Nephron progenitor cell (in vitro differentiated cells): ENCODE data around the gene CDH22.

ENCODE experiments used
- DNase-seq: peaks from one replicate; pipeline ENCODE4 v3.0.0; 2021
- H3K27ac Mint-ChIP-seq: 2 replicates; pipeline ENCODE4 v1.8.0; 2021; ENCODE audit warnings: mild to moderate bottlenecking, moderate library complexity, mixed read lengths
- H3K27me3 Mint-ChIP-seq: 2 replicates; pipeline ENCODE4 v1.8.0; 2021; ENCODE audit warnings: mild to moderate bottlenecking, low read depth, mixed read lengths; ENCODE audit not compliant: poor library complexity
- H3K36me3 Mint-ChIP-seq: 2 replicates; pipeline ENCODE4 v1.8.0; 2021; ENCODE audit warnings: low read depth, mixed read lengths
- H3K4me1 Mint-ChIP-seq: 2 replicates; pipeline ENCODE4 v1.8.0; 2021; ENCODE audit warnings: mixed read lengths
- H3K4me3 Mint-ChIP-seq: 2 replicates; pipeline ENCODE4 v1.8.0; 2021; ENCODE audit warnings: mild to moderate bottlenecking, moderate library complexity, mixed read lengths
- H3K9me3 Mint-ChIP-seq: 2 replicates; pipeline ENCODE4 v1.8.0; 2021; ENCODE audit warnings: mild to moderate bottlenecking, moderate library complexity, mixed read lengths
- CTCF ChIP-seq: fragments of 200-600 bp; sonication (generic); IDR thresholded peaks from 2 replicates; pipeline ENCODE4 v1.5.0; 2021; ENCODE audit warnings: antibody characterized with exemption

The CDH22 gene

GRCh38 chr20:46126440-46127056 is 181.8 kb downstream of the CDH22 start:
- no peak overlapping the region for H3K27ac Mint-ChIP-seq
- no peaks in the 10 kb centered on the region for H3K36me3 Mint-ChIP-seq
- TF ChIP-seq CTCF = no peak
- H3K9me3 Mint-ChIP-seq = no peaks in the 10 kb centered on the region
- no peaks in the 10 kb centered on the region for H3K4me1 Mint-ChIP-seq
- H3K4me3 Mint-ChIP-seq = no peak overlapping the region
- no peak for DNase-seq
- peaks cover 49% of the 10 kb centered on the region for H3K27me3 Mint-ChIP-seq
